Central memory CD8-positive, alpha-beta T cell (primary cell): Measurements from ENCODE around the gene IRGC.
A peak's percentile ranks its signal among the peaks of the same experiment; 100 is the strongest.

Source experiments
- ATAC-seq: fragments of 150-1000 bp; cut with Tn5 transposase; replicated peaks from 2 replicates; pipeline ENCODE4 v1.10.0; 2022; ENCODE audit warnings: mild to moderate bottlenecking, moderate FRiP score, moderate number of reproducible peaks; ENCODE audit not compliant: poor library complexity, severe bottlenecking; ENCODE audit errors: extremely low read depth
- DNase-seq, 2 donors: peaks; one replicate each; pipeline ENCODE4 v3.0.0; 2021; ENCODE audit warnings: low spot score in 2 of 2
- H3K27ac Mint-ChIP-seq: one replicate; pipeline ENCODE4 v1.8.0; 2022; ENCODE audit warnings: low read depth, mild to moderate bottlenecking, moderate library complexity, mixed read lengths
- H3K27me3 Mint-ChIP-seq: one replicate; pipeline ENCODE4 v1.8.0; 2022; ENCODE audit warnings: mixed read lengths
- H3K36me3 Mint-ChIP-seq: one replicate; pipeline ENCODE4 v1.8.0; 2022; ENCODE audit warnings: mild to moderate bottlenecking, moderate library complexity, mixed read lengths; ENCODE audit not compliant: insufficient read depth
- H3K4me1 Mint-ChIP-seq: one replicate; pipeline ENCODE4 v1.8.0; 2022; ENCODE audit warnings: mixed read lengths
- H3K4me3 Mint-ChIP-seq: one replicate; pipeline ENCODE4 v1.8.0; 2022; ENCODE audit warnings: mild to moderate bottlenecking, moderate library complexity, mixed read lengths
- H3K9me3 Mint-ChIP-seq: one replicate; pipeline ENCODE4 v1.8.0; 2022; ENCODE audit warnings: mixed read lengths

Gene IRGC

GRCh38 chr19:43719918-43720317, 4.0 kb downstream of the IRGC start:
- H3K27ac Mint-ChIP-seq = no peak overlapping the region
- H3K36me3 Mint-ChIP-seq = peaks cover 3% of the 10 kb centered on the region
- H3K4me3 Mint-ChIP-seq = no peak overlapping the region
- DNase-seq (no peak), ATAC-seq (no peak)
- no peaks in the 10 kb centered on the region for H3K9me3 Mint-ChIP-seq
- peaks cover 16% of the 10 kb centered on the region for H3K27me3 Mint-ChIP-seq
- H3K4me1 Mint-ChIP-seq = no peaks in the 10 kb centered on the region

- DNase-seq (no peak), ATAC-seq (no peak)
- H3K36me3 Mint-ChIP-seq = peaks cover 3% of the 10 kb centered on the region
- H3K27me3 Mint-ChIP-seq = peaks cover 9% of the 10 kb centered on the region
- H3K4me3 Mint-ChIP-seq = no peak overlapping the region
- H3K27ac Mint-ChIP-seq = no peak overlapping the region
- no peaks in the 10 kb centered on the region for H3K9me3 Mint-ChIP-seq
- no peaks in the 10 kb centered on the region for H3K4me1 Mint-ChIP-seq
These were observed 5.1 kb downstream of the IRGC start for GRCh38 chr19:43720936-43721335.

- Mint-ChIP-seq H3K36me3 (peaks cover 3% of the 10 kb centered on the region), H3K4me1 (no peaks in the 10 kb centered on the region), H3K4me3 (no peak overlapping the region), H3K27me3 (peaks cover 3% of the 10 kb centered on the region), H3K9me3 (no peaks in the 10 kb centered on the region), H3K27ac (no peak overlapping the region)
- ATAC-seq (no peak), DNase-seq (no peak)
These were observed 5.7 kb downstream of the IRGC start for GRCh38 chr19:43721469-43722048.

- no peak overlapping the region for H3K4me3 Mint-ChIP-seq
These were observed 7.7 kb downstream of the IRGC start for GRCh38 chr19:43723588-43723987.

GRCh38 chr19:43724896-43725295, 9.0 kb downstream of the IRGC start:
- DNase-seq (no peak), ATAC-seq (no peak)
- peaks cover 1% of the 10 kb centered on the region for H3K36me3 Mint-ChIP-seq
- no peaks in the 10 kb centered on the region for H3K4me1 Mint-ChIP-seq
- no peaks in the 10 kb centered on the region for H3K9me3 Mint-ChIP-seq
- no peak overlapping the region for H3K27ac Mint-ChIP-seq
- H3K4me3 Mint-ChIP-seq = no peak overlapping the region
- no peaks in the 10 kb centered on the region for H3K27me3 Mint-ChIP-seq

More at GRCh38 chr19:43723588-43723987, 7.7 kb downstream of the IRGC start:
- Mint-ChIP-seq H3K9me3 (no peaks in the 10 kb centered on the region), H3K27ac (no peak overlapping the region), H3K4me1 (no peaks in the 10 kb centered on the region), H3K27me3 (no peaks in the 10 kb centered on the region), H3K36me3 (peaks cover 1% of the 10 kb centered on the region)
- no peak for DNase-seq
- no peak for ATAC-seq

- H3K9me3 Mint-ChIP-seq = no peaks in the 10 kb centered on the region
- ATAC-seq = no peak
- no peak overlapping the region for H3K27ac Mint-ChIP-seq
These were observed 9.6 kb downstream of the IRGC start for GRCh38 chr19:43725468-43725867.

GRCh38 chr19:43726736-43727592, 11.1 kb downstream of the IRGC start:
- peaks cover 8% of the 10 kb centered on the region for H3K36me3 Mint-ChIP-seq
- no peaks in the 10 kb centered on the region for H3K9me3 Mint-ChIP-seq
- H3K4me3 Mint-ChIP-seq = no peak overlapping the region
- no peaks in the 10 kb centered on the region for H3K27me3 Mint-ChIP-seq
- no peaks in the 10 kb centered on the region for H3K4me1 Mint-ChIP-seq
- ATAC-seq (no peak), DNase-seq (no peak)
- no peak overlapping the region for H3K27ac Mint-ChIP-seq

More at GRCh38 chr19:43725468-43725867, 9.6 kb downstream of the IRGC start:
- H3K27me3 Mint-ChIP-seq = no peaks in the 10 kb centered on the region
- no peaks in the 10 kb centered on the region for H3K4me1 Mint-ChIP-seq
- H3K36me3 Mint-ChIP-seq = peaks cover 5% of the 10 kb centered on the region
- no peak for DNase-seq
- H3K4me3 Mint-ChIP-seq = no peak overlapping the region

GRCh38 chr19:43727593-43727853, 11.6 kb downstream of the IRGC start:
- Mint-ChIP-seq H3K27ac (no peak overlapping the region), H3K36me3 (peaks cover 10% of the 10 kb centered on the region), H3K4me3 (no peak overlapping the region), H3K9me3 (no peaks in the 10 kb centered on the region), H3K4me1 (no peaks in the 10 kb centered on the region), H3K27me3 (no peaks in the 10 kb centered on the region)
- ATAC-seq (no peak), DNase-seq (no peak)

- no peak for DNase-seq
- no peak overlapping the region for H3K4me3 Mint-ChIP-seq
- H3K36me3 Mint-ChIP-seq = peaks cover 15% of the 10 kb centered on the region
- H3K27me3 Mint-ChIP-seq = no peaks in the 10 kb centered on the region
- peak overlapping the region; percentile 19 for H3K27ac Mint-ChIP-seq
- no peaks in the 10 kb centered on the region for H3K4me1 Mint-ChIP-seq
- no peaks in the 10 kb centered on the region for H3K9me3 Mint-ChIP-seq
- no peak for ATAC-seq
These were observed 14.0 kb downstream of the IRGC start for GRCh38 chr19:43729919-43730318.

- no peaks in the 10 kb centered on the region for H3K27me3 Mint-ChIP-seq
- no peak for ATAC-seq
- H3K4me3 Mint-ChIP-seq = no peak overlapping the region
- no peak for DNase-seq
- H3K36me3 Mint-ChIP-seq = peaks cover 18% of the 10 kb centered on the region
- H3K9me3 Mint-ChIP-seq = no peaks in the 10 kb centered on the region
- peaks cover 5% of the 10 kb centered on the region for H3K4me1 Mint-ChIP-seq
- no peak overlapping the region for H3K27ac Mint-ChIP-seq
These were observed 15.5 kb downstream of the IRGC start for GRCh38 chr19:43731346-43731745.

GRCh38 chr19:43731846-43732245, 16.0 kb downstream of the IRGC start:
- H3K9me3 Mint-ChIP-seq = no peaks in the 10 kb centered on the region
- H3K27ac Mint-ChIP-seq = peak overlapping the region; percentile 64
- H3K27me3 Mint-ChIP-seq = no peaks in the 10 kb centered on the region
- H3K36me3 Mint-ChIP-seq = peaks cover 21% of the 10 kb centered on the region
- DNase-seq (no peak), ATAC-seq (no peak)
- peaks cover 10% of the 10 kb centered on the region for H3K4me1 Mint-ChIP-seq
- H3K4me3 Mint-ChIP-seq = no peak overlapping the region

- H3K4me3 Mint-ChIP-seq = no peak overlapping the region
- no peak for ATAC-seq
- peaks cover 32% of the 10 kb centered on the region for H3K4me1 Mint-ChIP-seq
- no peaks in the 10 kb centered on the region for H3K9me3 Mint-ChIP-seq
- H3K27me3 Mint-ChIP-seq = no peaks in the 10 kb centered on the region
- no peak for DNase-seq
- H3K27ac Mint-ChIP-seq = no peak overlapping the region
- peaks cover 33% of the 10 kb centered on the region for H3K36me3 Mint-ChIP-seq
These were observed 19.1 kb downstream of the IRGC start for GRCh38 chr19:43735013-43735412.

GRCh38 chr19:43735957-43736356, 20.1 kb downstream of the IRGC start:
- DNase-seq (no peak), ATAC-seq (no peak)
- Mint-ChIP-seq H3K4me3 (no peak overlapping the region), H3K4me1 (peaks cover 34% of the 10 kb centered on the region), H3K9me3 (no peaks in the 10 kb centered on the region), H3K27me3 (no peaks in the 10 kb centered on the region), H3K27ac (peak overlapping the region; percentile 92), H3K36me3 (peaks cover 29% of the 10 kb centered on the region)
